ENCODE measurements around the gene TMPRSS6. TPM values are rescaled to one million over a fixed set of nuclear protein-coding genes. Genes with fewer than 3 reads are reported as not detected.

The TMPRSS6 gene
- total RNA-seq (0.15 TPM in 1 of 2 replicates, not detected in the other), polyA plus RNA-seq (0.03 TPM in 1 of 2 replicates, not detected in the other), polyA minus RNA-seq (not detected in 2 replicates)
- total RNA-seq (2013): not detected

GRCh38 chr22:37109242-37109917 is at the start of gene TMPRSS6:
TSS of gene TMPRSS6 (minus strand) at chr22:37109713. CDS start at chr22:37103417, 6,296 bp downstream.
- H3K36me3 ChIP-seq (replicated peaks in 1 of 2; ENCODE audit: control extremely low read depth in 1 of 2, control insufficient read depth in 1 of 2, extremely low read depth in 1 of 2, insufficient read depth in 2 of 2, low read length in 1 of 2): no peaks in the 10 kb centered on the region
- no peak within 1 kb of the TSS for H3K27ac ChIP-seq (ENCODE audit: low read length in 2 of 2)
- no peak within 1 kb of the TSS for H3K4me3 ChIP-seq (ENCODE audit: control extremely low read depth in 1 of 5, extremely low read depth in 1 of 5, insufficient read depth in 1 of 5, low read depth in 2 of 5, low read length in 4 of 5)
- H3K4me3 Mint-ChIP-seq: no peak within 1 kb of the TSS
- no peaks in the 10 kb centered on the region for H3K9me3 Mint-ChIP-seq (ENCODE audit: insufficient read depth)
- H3K4me1 Mint-ChIP-seq: no peaks in the 10 kb centered on the region
- no peak within 1 kb of the TSS for H2AFZ ChIP-seq (ENCODE audit: insufficient read depth, low read depth, low read length, poor library complexity, severe bottlenecking)
- H3K27me3 ChIP-seq (replicated peaks in 1 of 4; ENCODE audit: control extremely low read depth in 1 of 4, control insufficient read depth in 3 of 4, insufficient read depth in 4 of 4, low read length in 3 of 4): no peaks in the 10 kb centered on the region
- no peak within 1 kb of the TSS for H3K4me2 ChIP-seq (replicated peaks; ENCODE audit: low read depth, low read length, poor library complexity, severe bottlenecking)
- TF ChIP-seq EZH2 (IDR thresholded peaks at IDR 0.05; ENCODE audit: borderline replicate concordance, insufficient read depth, low read depth, low read length, poor library complexity, severe bottlenecking): no peak
- TF ChIP-seq, protein P1, sequence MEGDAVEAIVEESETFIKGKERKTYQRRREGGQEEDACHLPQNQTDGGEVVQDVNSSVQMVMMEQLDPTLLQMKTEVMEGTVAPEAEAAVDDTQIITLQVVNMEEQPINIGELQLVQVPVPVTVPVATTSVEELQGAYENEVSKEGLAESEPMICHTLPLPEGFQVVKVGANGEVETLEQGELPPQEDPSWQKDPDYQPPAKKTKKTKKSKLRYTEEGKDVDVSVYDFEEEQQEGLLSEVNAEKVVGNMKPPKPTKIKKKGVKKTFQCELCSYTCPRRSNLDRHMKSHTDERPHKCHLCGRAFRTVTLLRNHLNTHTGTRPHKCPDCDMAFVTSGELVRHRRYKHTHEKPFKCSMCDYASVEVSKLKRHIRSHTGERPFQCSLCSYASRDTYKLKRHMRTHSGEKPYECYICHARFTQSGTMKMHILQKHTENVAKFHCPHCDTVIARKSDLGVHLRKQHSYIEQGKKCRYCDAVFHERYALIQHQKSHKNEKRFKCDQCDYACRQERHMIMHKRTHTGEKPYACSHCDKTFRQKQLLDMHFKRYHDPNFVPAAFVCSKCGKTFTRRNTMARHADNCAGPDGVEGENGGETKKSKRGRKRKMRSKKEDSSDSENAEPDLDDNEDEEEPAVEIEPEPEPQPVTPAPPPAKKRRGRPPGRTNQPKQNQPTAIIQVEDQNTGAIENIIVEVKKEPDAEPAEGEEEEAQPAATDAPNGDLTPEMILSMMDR (IDR thresholded peaks at IDR 0.05): no peak
- no peaks in the 10 kb centered on the region for H3K79me2 ChIP-seq (ENCODE audit: control insufficient read depth, insufficient read depth, low read length)
- intact Hi-C loops (cut with micrococcal nuclease): no loop called here
- DNase-seq: no peak
- no peak within 1 kb of the TSS for H3K9ac ChIP-seq (ENCODE audit: low read length)
- CTCF ChIA-PET: no interaction called here
- WGBS (ENCODE audit: insufficient coverage): 72% methylated on average over 8 of the region's 13 CpGs
- peaks cover 2% of the 10 kb centered on the region for H3K27me3 Mint-ChIP-seq
- POLR2A ChIA-PET: no interaction called here
- no peaks in the 10 kb centered on the region for H3K4me1 ChIP-seq (ENCODE audit: control insufficient read depth in 2 of 2, insufficient read depth in 2 of 2, low read length in 2 of 2)
- H3K9me3 ChIP-seq (ENCODE audit: control extremely low read depth in 1 of 3, control insufficient read depth in 2 of 3, insufficient read depth in 1 of 3, low read length in 2 of 3): no peaks in the 10 kb centered on the region
- no peak within 1 kb of the TSS for H3K27ac Mint-ChIP-seq
- H4K20me1 ChIP-seq (ENCODE audit: control insufficient read depth, insufficient read depth, low read length, poor library complexity, severe bottlenecking): no peaks in the 10 kb centered on the region
- no peak for ATAC-seq (ENCODE audit: low read depth)

DNA sequence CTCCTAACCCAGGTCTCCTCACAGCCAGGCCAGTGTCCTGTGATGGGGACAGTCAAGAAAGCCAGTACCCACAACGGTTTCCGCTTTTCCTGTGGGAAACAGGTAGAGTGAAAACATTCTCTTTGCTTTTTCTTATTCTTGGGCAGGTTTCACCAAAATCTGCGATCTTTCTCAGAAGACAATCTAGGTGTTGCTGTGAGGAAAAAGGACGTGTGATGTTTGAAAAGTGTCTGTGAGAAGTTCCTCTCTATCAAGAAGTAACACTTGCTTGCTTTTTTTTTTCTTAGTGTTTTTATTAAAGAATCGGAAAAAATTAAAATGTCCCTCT is 49.4 kb upstream of the TMPRSS6 start:
- POLR2A ChIA-PET: no interaction called here
- no peak overlapping the region for H3K27ac ChIP-seq (ENCODE audit: low read length in 2 of 2)

More for the DNA sequence above, 49.4 kb upstream of the TMPRSS6 start:
- Histone ChIP-seq H3K9ac (ENCODE audit: low read length) (no peak overlapping the region), H3K4me3 (ENCODE audit: control extremely low read depth in 1 of 5, extremely low read depth in 1 of 5, insufficient read depth in 1 of 5, low read depth in 2 of 5, low read length in 4 of 5) (no peak overlapping the region), H3K36me3 (replicated peaks in 1 of 2; ENCODE audit: control extremely low read depth in 1 of 2, control insufficient read depth in 1 of 2, extremely low read depth in 1 of 2, insufficient read depth in 2 of 2, low read length in 1 of 2) (no peaks in the 10 kb centered on the region), H2AFZ (ENCODE audit: insufficient read depth, low read depth, low read length, poor library complexity, severe bottlenecking) (no peak overlapping the region), H4K20me1 (ENCODE audit: control insufficient read depth, insufficient read depth, low read length, poor library complexity, severe bottlenecking) (no peaks in the 10 kb centered on the region), H3K4me1 (ENCODE audit: control insufficient read depth in 2 of 2, insufficient read depth in 2 of 2, low read length in 2 of 2) (peaks cover 12 to 25% of the 10 kb centered on the region in 2 donors), H3K9me3 (ENCODE audit: control extremely low read depth in 1 of 3, control insufficient read depth in 2 of 3, insufficient read depth in 1 of 3, low read length in 2 of 3) (peaks cover 0 to 15% (median 6%) of the 10 kb centered on the region in 3 donors), H3K4me2 (replicated peaks; ENCODE audit: low read depth, low read length, poor library complexity, severe bottlenecking) (no peak overlapping the region), H3K27me3 (replicated peaks in 1 of 4; ENCODE audit: control extremely low read depth in 1 of 4, control insufficient read depth in 3 of 4, insufficient read depth in 4 of 4, low read length in 3 of 4) (no peaks in the 10 kb centered on the region), H3K79me2 (ENCODE audit: control insufficient read depth, insufficient read depth, low read length) (no peaks in the 10 kb centered on the region)
- CTCF ChIA-PET: no interaction called here
- WGBS (ENCODE audit: insufficient coverage): 80% methylated on average over 1 of the region's 5 CpGs
- no peaks in the 10 kb centered on the region for H3K9me3 Mint-ChIP-seq (ENCODE audit: insufficient read depth)
- ATAC-seq (ENCODE audit: low read depth) (no peak), DNase-seq (no peak)
- intact Hi-C loops (cut with micrococcal nuclease): no loop called here
- peaks cover 19% of the 10 kb centered on the region for H3K4me1 Mint-ChIP-seq
- peaks cover 8% of the 10 kb centered on the region for H3K27me3 Mint-ChIP-seq
- TF ChIP-seq, protein P1 (IDR thresholded peaks at IDR 0.05): no peak
- TF ChIP-seq EZH2 (IDR thresholded peaks at IDR 0.05; ENCODE audit: borderline replicate concordance, insufficient read depth, low read depth, low read length, poor library complexity, severe bottlenecking): no peak
- H3K4me3 Mint-ChIP-seq: no peak overlapping the region
- no peak overlapping the region for H3K27ac Mint-ChIP-seq
